Mesenchymal stem cell (in vitro differentiated cells and primary cell): ENCODE results near the gene BOD1L1.

ENCODE experiments used
- DNase-seq: peaks from one replicate; pipeline ENCODE4 v3.0.0-alpha.2; 2013
- H2AFZ ChIP-seq: one replicate; pipeline ENCODE4 v1.6.1; 2013; ENCODE audit warnings: low read depth, mild to moderate bottlenecking, control low read depth, inconsistent platforms, low read length, moderate library complexity
- H2AK5ac ChIP-seq: 2 replicates; pipeline ENCODE4 v1.6.1; 2013; ENCODE audit warnings: low read length, moderate library complexity, mild to moderate bottlenecking, inconsistent platforms; ENCODE audit not compliant: severe bottlenecking
- H2BK120ac ChIP-seq: one replicate; pipeline ENCODE4 v1.6.1; 2013; ENCODE audit warnings: low read depth, mild to moderate bottlenecking, inconsistent platforms, low read length, moderate library complexity
- H2BK12ac ChIP-seq, 2 experiments: one replicate each; pipeline ENCODE4 v1.6.1; 2013; ENCODE audit warnings: inconsistent platforms in 2 of 2, low read length in 2 of 2, mild to moderate bottlenecking in 2 of 2, moderate library complexity in 2 of 2, control low read depth in 1 of 2
- H2BK15ac ChIP-seq: one replicate; pipeline ENCODE4 v1.6.1; 2013; ENCODE audit warnings: mild to moderate bottlenecking, low read depth, inconsistent platforms; ENCODE audit not compliant: poor library complexity, severe bottlenecking
- H2BK5ac ChIP-seq: 2 replicates; pipeline ENCODE4 v1.6.1; 2013; ENCODE audit warnings: low read depth, mild to moderate bottlenecking, low read length, control low read depth, inconsistent platforms; ENCODE audit not compliant: poor library complexity, severe bottlenecking
- H3K14ac ChIP-seq, 2 experiments: one replicate each; pipeline ENCODE4 v1.6.1; 2013; ENCODE audit warnings: inconsistent platforms in 2 of 2, low read length in 2 of 2, control low read depth in 1 of 2, mild to moderate bottlenecking in 1 of 2, moderate library complexity in 1 of 2
- H3K18ac ChIP-seq, 2 experiments: one replicate each; pipeline ENCODE4 v1.6.1; 2013; ENCODE audit warnings: inconsistent platforms in 2 of 2, low read length in 2 of 2, control low read depth in 1 of 2, low read depth in 1 of 2, mild to moderate bottlenecking in 1 of 2
- H3K23ac ChIP-seq, 2 experiments: one replicate each; pipeline ENCODE4 v1.6.1; 2013; ENCODE audit warnings: inconsistent platforms in 2 of 2, low read length in 2 of 2, mild to moderate bottlenecking in 2 of 2, moderate library complexity in 2 of 2, control low read depth in 1 of 2
- H3K27ac ChIP-seq: 2 replicates; pipeline ENCODE4 v1.5.1; 2013; ENCODE audit warnings: mild to moderate bottlenecking, moderate library complexity, low read length, control low read depth, inconsistent platforms; ENCODE audit not compliant: poor library complexity, severe bottlenecking
- H3K27me3 ChIP-seq, 2 experiments: 2 replicates each; pipeline versions ENCODE4 v1.6.1 to v1.7.0; 2013; ENCODE audit warnings: low read length in 2 of 2, mild to moderate bottlenecking in 2 of 2, moderate library complexity in 2 of 2, control low read depth in 1 of 2, inconsistent platforms in 1 of 2; ENCODE audit not compliant: control insufficient read depth in 1 of 2, insufficient read depth in 1 of 2
- H3K36me3 ChIP-seq, 2 experiments: 2 replicates each; pipeline versions ENCODE4 v1.6.1 to v1.7.0; 2013; ENCODE audit warnings: low read length in 2 of 2, control low read depth in 1 of 2, inconsistent platforms in 1 of 2, low read depth in 1 of 2, mild to moderate bottlenecking in 1 of 2; ENCODE audit not compliant: insufficient read depth in 2 of 2, control insufficient read depth in 1 of 2
- H3K4ac ChIP-seq, 2 experiments: one replicate each; pipeline ENCODE4 v1.6.1; 2013; ENCODE audit warnings: inconsistent platforms in 2 of 2, low read length in 2 of 2, mild to moderate bottlenecking in 2 of 2, moderate library complexity in 2 of 2, control low read depth in 1 of 2, low read depth in 1 of 2
- H3K4me1 ChIP-seq: 2 replicates; pipeline ENCODE4 v1.6.1; 2013; ENCODE audit warnings: low read depth, low read length, control low read depth; ENCODE audit not compliant: control insufficient read depth, insufficient read depth
- H3K4me2 ChIP-seq: 2 replicates; pipeline ENCODE4 v1.6.1; 2013; ENCODE audit warnings: low read length, mild to moderate bottlenecking, inconsistent platforms; ENCODE audit not compliant: poor library complexity, severe bottlenecking
- H3K4me3 ChIP-seq, 2 experiments: 2 replicates each; pipeline versions ENCODE4 v1.5.1 to v1.7.0; 2013; ENCODE audit warnings: low read length in 2 of 2, mild to moderate bottlenecking in 2 of 2, control low read depth in 1 of 2, low read depth in 1 of 2; ENCODE audit not compliant: insufficient read depth in 1 of 2
- H3K79me1 ChIP-seq: replicated peaks from 2 replicates; pipeline ENCODE4 v1.6.1; 2013; ENCODE audit warnings: mild to moderate bottlenecking, control low read depth, low read length, inconsistent platforms; ENCODE audit not compliant: poor library complexity, severe bottlenecking
- H3K9ac ChIP-seq: 2 replicates; pipeline ENCODE4 v1.7.0; 2013; ENCODE audit warnings: mild to moderate bottlenecking, low read length, moderate library complexity
- H3K9me3 ChIP-seq: 2 replicates; pipeline ENCODE4 v1.7.0; 2013; ENCODE audit warnings: mild to moderate bottlenecking, low read length; ENCODE audit not compliant: control insufficient read depth
- H4K8ac ChIP-seq: one replicate; pipeline ENCODE4 v1.6.1; 2013; ENCODE audit warnings: inconsistent platforms, mild to moderate bottlenecking, low read length, moderate library complexity
- H4K91ac ChIP-seq: one replicate; pipeline ENCODE4 v1.6.1; 2013; ENCODE audit warnings: mild to moderate bottlenecking, low read length, inconsistent platforms
- WGBS: methylation state at CpG from one replicate; pipeline ENCODE4 v1.1.7; 2013; ENCODE audit warnings: mixed read lengths; 5-methylcytosine and 5-hydroxymethylcytosine counted together

BOD1L1 gene

DNA sequence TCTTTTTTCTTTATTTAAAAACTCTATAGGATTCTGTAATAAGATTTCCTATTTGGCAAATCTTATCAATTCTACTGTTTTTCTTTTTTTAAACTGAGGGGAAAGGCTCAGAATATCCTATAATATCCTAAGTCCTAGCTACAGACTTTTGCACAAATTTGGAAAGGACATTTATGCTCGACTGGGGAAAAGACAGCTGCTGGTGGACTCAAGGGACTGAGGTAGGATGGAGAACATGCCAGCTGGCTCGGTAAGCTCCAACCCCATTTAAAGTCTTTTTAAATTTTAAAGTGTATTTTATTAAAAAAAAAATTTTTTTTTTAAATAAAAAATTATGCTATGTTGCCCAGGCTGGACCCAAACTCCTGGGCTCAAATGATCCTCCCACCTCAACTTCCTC, 36.8 kb downstream of the BOD1L1 start:
- Histone ChIP-seq H3K4me3 (no peak overlapping the region), H2BK12ac (no peak overlapping the region), H3K18ac (no peak overlapping the region), H3K9ac (no peak overlapping the region), H3K4me2 (no peak overlapping the region), H2BK5ac (no peak overlapping the region), H3K23ac (no peak overlapping the region), H2BK15ac (no peak overlapping the region), H3K9me3 (no peaks in the 10 kb centered on the region), H3K27me3 (no peaks in the 10 kb centered on the region), H3K4me1 (no peaks in the 10 kb centered on the region), H2AFZ (no peak overlapping the region), H2BK120ac (no peak overlapping the region), H3K79me1 (peaks cover 6% of the 10 kb centered on the region), H3K27ac (no peak overlapping the region), H4K8ac (no peak overlapping the region), H3K36me3 (peaks cover 5 to 96% of the 10 kb centered on the region in 2 experiments), H3K4ac (no peak overlapping the region), H3K14ac (no peak overlapping the region), H2AK5ac (no peak overlapping the region), H4K91ac (no peak overlapping the region)
- DNase-seq = no peak
- 100% methylated on average over 1 of the region's 2 CpGs for WGBS

DNA sequence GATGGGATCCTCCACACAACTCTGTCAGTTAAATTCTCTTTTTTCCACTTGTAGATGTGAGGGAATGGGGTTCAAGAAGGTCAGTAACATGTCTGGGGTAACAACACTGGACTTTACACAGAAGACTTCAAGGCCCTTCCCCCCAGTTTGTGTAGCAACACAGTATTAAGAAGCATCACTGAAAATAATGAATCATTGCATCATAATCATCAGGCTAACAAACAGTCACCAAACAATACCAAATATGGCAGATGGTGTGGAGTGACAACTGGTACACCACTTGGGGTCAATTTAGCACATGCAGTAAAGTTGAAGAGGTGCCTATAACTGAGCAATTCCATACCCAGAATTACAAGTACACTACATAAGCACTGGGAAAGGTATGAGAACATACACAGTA, 38.6 kb downstream of the BOD1L1 start:
- no peak overlapping the region for H3K4me3 ChIP-seq
- no peak overlapping the region for H3K14ac ChIP-seq

DNA sequence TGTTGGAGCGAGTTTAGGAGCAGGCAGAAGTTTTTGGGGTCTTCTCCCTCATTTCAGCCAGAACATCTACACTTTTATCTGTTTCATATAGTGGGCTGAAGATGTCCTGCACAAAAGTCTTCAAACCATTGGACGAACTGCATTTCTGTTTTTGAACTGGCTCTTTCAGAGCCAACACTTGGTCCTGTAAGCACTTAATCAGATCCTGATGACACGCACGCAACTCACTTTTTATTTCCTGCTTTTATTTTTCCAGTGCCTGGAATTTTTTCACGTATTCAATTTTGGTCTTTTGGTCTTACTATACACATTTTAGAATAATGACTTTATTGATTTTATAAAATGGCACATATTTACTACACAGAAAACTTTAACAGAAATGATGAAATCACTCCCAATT, 43.0 kb downstream of the BOD1L1 start:
- Histone ChIP-seq H2BK15ac (no peak overlapping the region), H3K27ac (no peak overlapping the region), H2BK5ac (no peak overlapping the region), H3K18ac (no peak overlapping the region), H3K4me3 (no peak overlapping the region), H3K9ac (no peak overlapping the region), H3K4ac (no peak overlapping the region), H4K8ac (no peak overlapping the region), H3K4me1 (peaks cover 2% of the 10 kb centered on the region), H3K9me3 (no peaks in the 10 kb centered on the region), H2AK5ac (no peak overlapping the region), H3K79me1 (peaks cover 3% of the 10 kb centered on the region), H3K23ac (no peak overlapping the region), H3K4me2 (no peak overlapping the region), H3K14ac (no peak overlapping the region), H2BK120ac (no peak overlapping the region), H2AFZ (no peak overlapping the region), H3K27me3 (no peaks in the 10 kb centered on the region), H3K36me3 (peaks cover 11 to 91% of the 10 kb centered on the region in 2 experiments), H4K91ac (no peak overlapping the region), H2BK12ac (no peak overlapping the region)
- DNase-seq = no peak
- 97% methylated on average over 3 of the region's 5 CpGs for WGBS

More for the DNA sequence above, 38.6 kb downstream of the BOD1L1 start:
- no peak overlapping the region for H4K91ac ChIP-seq
- no peak overlapping the region for H3K9ac ChIP-seq
- no peak overlapping the region for H3K4me2 ChIP-seq
- H3K18ac ChIP-seq = no peak overlapping the region
- H3K27me3 ChIP-seq = no peaks in the 10 kb centered on the region
- H2BK12ac ChIP-seq = no peak overlapping the region
- H2AK5ac ChIP-seq = no peak overlapping the region
- H3K36me3 ChIP-seq = peaks cover 6 to 92% of the 10 kb centered on the region in 2 experiments
- H2AFZ ChIP-seq = no peak overlapping the region
- H3K4me1 ChIP-seq = no peaks in the 10 kb centered on the region
- no peak overlapping the region for H4K8ac ChIP-seq
- H3K4ac ChIP-seq = no peak overlapping the region
- no peak for DNase-seq
- H3K79me1 ChIP-seq = peaks cover 5% of the 10 kb centered on the region
- H2BK5ac ChIP-seq = no peak overlapping the region
- H2BK15ac ChIP-seq = no peak overlapping the region
- no peak overlapping the region for H2BK120ac ChIP-seq
- no peak overlapping the region for H3K27ac ChIP-seq
- H3K9me3 ChIP-seq = no peaks in the 10 kb centered on the region
- no peak overlapping the region for H3K23ac ChIP-seq

DNA sequence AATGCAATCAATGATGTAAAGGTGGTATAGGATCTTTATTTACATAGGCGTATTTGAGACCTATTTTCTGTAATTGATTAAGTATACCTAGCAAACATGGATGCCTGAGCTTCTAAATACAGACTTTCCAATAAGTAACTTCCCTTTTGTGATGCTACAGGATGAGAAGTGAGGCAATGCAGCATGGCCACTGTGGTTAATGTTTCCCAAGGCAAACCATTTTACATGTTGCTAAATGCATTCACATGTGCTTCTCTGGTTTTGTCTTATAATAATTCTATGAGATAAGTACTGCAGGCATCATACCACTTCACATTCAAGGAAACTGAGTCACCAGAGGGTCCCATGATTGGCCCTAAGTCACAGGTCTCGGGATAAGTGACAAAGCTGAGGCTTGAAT, 47.5 kb downstream of the BOD1L1 start:
- Histone ChIP-seq H3K4ac (no peak overlapping the region), H3K9me3 (no peaks in the 10 kb centered on the region), H3K4me1 (peaks cover 2% of the 10 kb centered on the region), H2BK5ac (no peak overlapping the region), H3K79me1 (peaks cover 2% of the 10 kb centered on the region), H3K23ac (no peak overlapping the region), H2AFZ (no peak overlapping the region), H4K91ac (no peak overlapping the region), H4K8ac (no peak overlapping the region), H3K9ac (no peak overlapping the region), H3K18ac (no peak overlapping the region), H3K14ac (no peak overlapping the region), H3K4me3 (no peak overlapping the region), H2AK5ac (no peak overlapping the region), H2BK12ac (no peak overlapping the region), H3K4me2 (no peak overlapping the region), H3K27me3 (no peaks in the 10 kb centered on the region), H2BK120ac (no peak overlapping the region), H3K36me3 (peaks cover 21 to 90% of the 10 kb centered on the region in 2 experiments), H2BK15ac (no peak overlapping the region), H3K27ac (no peak overlapping the region)
- WGBS = 79% methylated on average over 1 of the region's 2 CpGs
- no peak for DNase-seq
